Measurements from ENCODE around the gene STPG1. TPM values are rescaled to one million over a fixed set of nuclear protein-coding genes. Genes with fewer than 3 reads are reported as not detected.
A peak's percentile ranks its signal among the peaks of the same experiment; 100 is the strongest.

STPG1 gene
- total and polyA plus RNA-seq, 9 of the 15 experiments (the other 6 are each of a cell fraction or from before 2014, with no cell fraction given): 5.0 to 11.9 (median 8.3) TPM

DNA sequence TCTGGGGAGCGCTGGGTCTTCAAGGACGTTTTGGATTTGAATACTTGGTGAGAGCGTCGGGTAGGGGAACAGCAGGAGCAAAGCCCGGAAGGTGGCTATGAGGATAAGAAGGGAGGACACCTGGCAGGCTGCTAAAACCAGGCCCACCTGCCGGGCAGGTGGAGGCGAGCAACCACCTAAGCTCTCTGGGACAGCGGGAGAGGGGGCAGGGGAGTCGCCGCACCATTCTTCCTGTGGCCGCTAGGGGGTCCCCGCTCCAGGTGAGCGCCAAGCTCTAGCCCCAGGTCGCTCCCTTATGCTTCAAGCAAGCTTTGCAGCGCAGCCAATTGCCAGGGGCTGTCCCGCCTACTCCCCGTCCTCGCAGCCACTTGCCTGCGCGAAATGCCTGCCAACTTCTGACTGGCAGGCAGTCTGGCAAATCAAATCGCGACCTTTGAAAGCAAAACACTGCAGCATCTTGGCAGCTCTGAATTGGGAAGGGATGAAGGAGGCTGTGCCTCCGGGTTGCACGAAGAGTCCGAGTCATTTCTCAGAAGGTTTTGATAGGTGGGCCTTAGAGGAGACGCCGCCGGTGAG is 1.8 kb upstream of the STPG1 start, which contains the start of gene NIPAL3 (continued):
- TF ChIP-seq, protein P1, sequence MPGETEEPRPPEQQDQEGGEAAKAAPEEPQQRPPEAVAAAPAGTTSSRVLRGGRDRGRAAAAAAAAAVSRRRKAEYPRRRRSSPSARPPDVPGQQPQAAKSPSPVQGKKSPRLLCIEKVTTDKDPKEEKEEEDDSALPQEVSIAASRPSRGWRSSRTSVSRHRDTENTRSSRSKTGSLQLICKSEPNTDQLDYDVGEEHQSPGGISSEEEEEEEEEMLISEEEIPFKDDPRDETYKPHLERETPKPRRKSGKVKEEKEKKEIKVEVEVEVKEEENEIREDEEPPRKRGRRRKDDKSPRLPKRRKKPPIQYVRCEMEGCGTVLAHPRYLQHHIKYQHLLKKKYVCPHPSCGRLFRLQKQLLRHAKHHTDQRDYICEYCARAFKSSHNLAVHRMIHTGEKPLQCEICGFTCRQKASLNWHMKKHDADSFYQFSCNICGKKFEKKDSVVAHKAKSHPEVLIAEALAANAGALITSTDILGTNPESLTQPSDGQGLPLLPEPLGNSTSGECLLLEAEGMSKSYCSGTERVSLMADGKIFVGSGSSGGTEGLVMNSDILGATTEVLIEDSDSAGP (CRISPR knock-in tag; IDR thresholded peaks at IDR 0.05): no peak
- TF ChIP-seq ZNF699 (CRISPR knock-in tag; IDR thresholded peaks at IDR 0.05; ENCODE audit: insufficient replicate concordance): no peak
- no peak for TF ChIP-seq U2AF2 (optimal IDR thresholded peaks at IDR 0.05; ENCODE audit: low read depth, low read length)
- TF ChIP-seq PYGO2 (tag; IDR thresholded peaks at IDR 0.05): no peak
- no peak for TF ChIP-seq KAT2B (IDR thresholded peaks at IDR 0.05; ENCODE audit: low read depth, low read length)
- TF ChIP-seq LCOR (CRISPR knock-in tag; IDR thresholded peaks at IDR 0.05): peak; percentile 72; the same call in 1 of the 2 replicates
- TF ChIP-seq GATAD2B (IDR thresholded peaks at IDR 0.05; ENCODE audit: borderline replicate concordance): no peak
- TF ChIP-seq ZNF140 (CRISPR knock-in tag; IDR thresholded peaks at IDR 0.05): no peak
- no peak for TF ChIP-seq TFAM (CRISPR knock-in tag; conservative IDR thresholded peaks at IDR 0.05)
- no peak for TF ChIP-seq ZC3H11A (IDR thresholded peaks at IDR 0.05; ENCODE audit: low read depth, low read length)
- TF ChIP-seq, protein P2, sequence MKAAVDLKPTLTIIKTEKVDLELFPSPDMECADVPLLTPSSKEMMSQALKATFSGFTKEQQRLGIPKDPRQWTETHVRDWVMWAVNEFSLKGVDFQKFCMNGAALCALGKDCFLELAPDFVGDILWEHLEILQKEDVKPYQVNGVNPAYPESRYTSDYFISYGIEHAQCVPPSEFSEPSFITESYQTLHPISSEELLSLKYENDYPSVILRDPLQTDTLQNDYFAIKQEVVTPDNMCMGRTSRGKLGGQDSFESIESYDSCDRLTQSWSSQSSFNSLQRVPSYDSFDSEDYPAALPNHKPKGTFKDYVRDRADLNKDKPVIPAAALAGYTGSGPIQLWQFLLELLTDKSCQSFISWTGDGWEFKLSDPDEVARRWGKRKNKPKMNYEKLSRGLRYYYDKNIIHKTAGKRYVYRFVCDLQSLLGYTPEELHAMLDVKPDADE (conservative IDR thresholded peaks at IDR 0.05; ENCODE audit: control insufficient read depth, low read depth, low read length): peak; percentile 69; the same call in 1 of the 2 replicates
- TF ChIP-seq, protein P3, sequence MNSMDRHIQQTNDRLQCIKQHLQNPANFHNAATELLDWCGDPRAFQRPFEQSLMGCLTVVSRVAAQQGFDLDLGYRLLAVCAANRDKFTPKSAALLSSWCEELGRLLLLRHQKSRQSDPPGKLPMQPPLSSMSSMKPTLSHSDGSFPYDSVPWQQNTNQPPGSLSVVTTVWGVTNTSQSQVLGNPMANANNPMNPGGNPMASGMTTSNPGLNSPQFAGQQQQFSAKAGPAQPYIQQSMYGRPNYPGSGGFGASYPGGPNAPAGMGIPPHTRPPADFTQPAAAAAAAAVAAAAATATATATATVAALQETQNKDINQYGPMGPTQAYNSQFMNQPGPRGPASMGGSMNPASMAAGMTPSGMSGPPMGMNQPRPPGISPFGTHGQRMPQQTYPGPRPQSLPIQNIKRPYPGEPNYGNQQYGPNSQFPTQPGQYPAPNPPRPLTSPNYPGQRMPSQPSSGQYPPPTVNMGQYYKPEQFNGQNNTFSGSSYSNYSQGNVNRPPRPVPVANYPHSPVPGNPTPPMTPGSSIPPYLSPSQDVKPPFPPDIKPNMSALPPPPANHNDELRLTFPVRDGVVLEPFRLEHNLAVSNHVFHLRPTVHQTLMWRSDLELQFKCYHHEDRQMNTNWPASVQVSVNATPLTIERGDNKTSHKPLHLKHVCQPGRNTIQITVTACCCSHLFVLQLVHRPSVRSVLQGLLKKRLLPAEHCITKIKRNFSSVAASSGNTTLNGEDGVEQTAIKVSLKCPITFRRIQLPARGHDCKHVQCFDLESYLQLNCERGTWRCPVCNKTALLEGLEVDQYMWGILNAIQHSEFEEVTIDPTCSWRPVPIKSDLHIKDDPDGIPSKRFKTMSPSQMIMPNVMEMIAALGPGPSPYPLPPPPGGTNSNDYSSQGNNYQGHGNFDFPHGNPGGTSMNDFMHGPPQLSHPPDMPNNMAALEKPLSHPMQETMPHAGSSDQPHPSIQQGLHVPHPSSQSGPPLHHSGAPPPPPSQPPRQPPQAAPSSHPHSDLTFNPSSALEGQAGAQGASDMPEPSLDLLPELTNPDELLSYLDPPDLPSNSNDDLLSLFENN (IDR thresholded peaks at IDR 0.05; ENCODE audit: low read depth in 2 of 2, low read length in 2 of 2): no peak
- TF ChIP-seq, protein P4, sequence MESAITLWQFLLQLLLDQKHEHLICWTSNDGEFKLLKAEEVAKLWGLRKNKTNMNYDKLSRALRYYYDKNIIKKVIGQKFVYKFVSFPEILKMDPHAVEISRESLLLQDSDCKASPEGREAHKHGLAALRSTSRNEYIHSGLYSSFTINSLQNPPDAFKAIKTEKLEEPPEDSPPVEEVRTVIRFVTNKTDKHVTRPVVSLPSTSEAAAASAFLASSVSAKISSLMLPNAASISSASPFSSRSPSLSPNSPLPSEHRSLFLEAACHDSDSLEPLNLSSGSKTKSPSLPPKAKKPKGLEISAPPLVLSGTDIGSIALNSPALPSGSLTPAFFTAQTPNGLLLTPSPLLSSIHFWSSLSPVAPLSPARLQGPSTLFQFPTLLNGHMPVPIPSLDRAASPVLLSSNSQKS (CRISPR knock-in tag; IDR thresholded peaks at IDR 0.05): no peak
- TF ChIP-seq KDM2B (CRISPR knock-in tag; IDR thresholded peaks at IDR 0.05): no peak
- no peak for TF ChIP-seq NBN (IDR thresholded peaks at IDR 0.05; ENCODE audit: low read depth)
- TF ChIP-seq FUS (optimal IDR thresholded peaks at IDR 0.05; ENCODE audit: low read depth, low read length): no peak
- no peak for TF ChIP-seq FOSL1 (tag; conservative IDR thresholded peaks at IDR 0.05)
- TF ChIP-seq NR2C2 (CRISPR knock-in tag; IDR thresholded peaks at IDR 0.05): no peak
- TF ChIP-seq NR2C2 (tag; IDR thresholded peaks at IDR 0.05): no peak
- TF ChIP-seq CBFB (CRISPR knock-in tag; IDR thresholded peaks at IDR 0.05): no peak
